ENCODE results near the gene LARP4.

DNA sequence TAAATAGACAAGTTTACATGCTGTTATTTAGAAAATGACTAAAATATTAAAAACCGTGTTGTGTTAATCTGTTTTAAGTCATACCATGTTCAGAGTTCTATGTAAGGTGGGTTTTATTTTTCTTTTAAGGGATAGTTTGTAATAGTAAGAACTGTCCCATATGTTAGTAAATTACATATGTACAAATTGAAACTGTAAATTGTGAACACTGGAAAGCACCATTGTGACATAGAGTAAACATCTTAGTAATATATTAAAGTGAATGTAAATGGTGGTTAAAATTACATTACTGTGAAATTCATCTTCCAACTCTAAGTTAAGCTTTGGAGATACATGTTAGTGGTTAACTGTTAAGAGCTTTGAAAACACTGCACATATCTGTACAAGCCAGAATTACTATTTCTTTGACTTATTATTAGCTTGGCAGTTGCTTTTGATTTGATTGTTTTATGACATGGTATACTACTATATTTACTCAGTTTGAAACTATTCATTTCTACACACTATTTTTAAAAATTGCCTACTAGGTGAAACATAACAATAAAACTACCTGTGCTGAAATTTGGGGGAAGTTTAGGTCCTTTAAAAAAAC is 76.7 kb downstream of the LARP4 start:
- TF ChIP-seq, protein P1, sequence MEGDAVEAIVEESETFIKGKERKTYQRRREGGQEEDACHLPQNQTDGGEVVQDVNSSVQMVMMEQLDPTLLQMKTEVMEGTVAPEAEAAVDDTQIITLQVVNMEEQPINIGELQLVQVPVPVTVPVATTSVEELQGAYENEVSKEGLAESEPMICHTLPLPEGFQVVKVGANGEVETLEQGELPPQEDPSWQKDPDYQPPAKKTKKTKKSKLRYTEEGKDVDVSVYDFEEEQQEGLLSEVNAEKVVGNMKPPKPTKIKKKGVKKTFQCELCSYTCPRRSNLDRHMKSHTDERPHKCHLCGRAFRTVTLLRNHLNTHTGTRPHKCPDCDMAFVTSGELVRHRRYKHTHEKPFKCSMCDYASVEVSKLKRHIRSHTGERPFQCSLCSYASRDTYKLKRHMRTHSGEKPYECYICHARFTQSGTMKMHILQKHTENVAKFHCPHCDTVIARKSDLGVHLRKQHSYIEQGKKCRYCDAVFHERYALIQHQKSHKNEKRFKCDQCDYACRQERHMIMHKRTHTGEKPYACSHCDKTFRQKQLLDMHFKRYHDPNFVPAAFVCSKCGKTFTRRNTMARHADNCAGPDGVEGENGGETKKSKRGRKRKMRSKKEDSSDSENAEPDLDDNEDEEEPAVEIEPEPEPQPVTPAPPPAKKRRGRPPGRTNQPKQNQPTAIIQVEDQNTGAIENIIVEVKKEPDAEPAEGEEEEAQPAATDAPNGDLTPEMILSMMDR (IDR thresholded peaks at IDR 0.05; ENCODE audit: low read depth, low read length, poor library complexity, severe bottlenecking): no peak
- no peak for TF ChIP-seq EZH2phosphoT487 (IDR thresholded peaks at IDR 0.05; ENCODE audit: borderline replicate concordance, low read length)

Measured in DOHH2 (cell line).